ENCODE data around the gene IKZF2. TPM values are rescaled to one million over a fixed set of nuclear protein-coding genes. Genes with fewer than 3 reads are reported as not detected.

The IKZF2 gene
- total and polyA plus RNA-seq, 10 of the 15 experiments (the other 5 are each of a cell fraction or from before 2014, with no cell fraction given), result 15.2 to 266 (median 87.2) TPM

- TF ChIP-seq IRF5 (IDR thresholded peaks at IDR 0.05; ENCODE audit: borderline replicate concordance) (no peak), TCF12 (IDR thresholded peaks at IDR 0.05; ENCODE audit: low read depth, low read length) (no peak), MXI1 (IDR thresholded peaks at IDR 0.05; ENCODE audit: low read depth, low read length) (no peak)
Observed at GRCh38 chr2:213187833-213188532, 36.6 kb upstream of the IKZF2 start (continued).

DNA sequence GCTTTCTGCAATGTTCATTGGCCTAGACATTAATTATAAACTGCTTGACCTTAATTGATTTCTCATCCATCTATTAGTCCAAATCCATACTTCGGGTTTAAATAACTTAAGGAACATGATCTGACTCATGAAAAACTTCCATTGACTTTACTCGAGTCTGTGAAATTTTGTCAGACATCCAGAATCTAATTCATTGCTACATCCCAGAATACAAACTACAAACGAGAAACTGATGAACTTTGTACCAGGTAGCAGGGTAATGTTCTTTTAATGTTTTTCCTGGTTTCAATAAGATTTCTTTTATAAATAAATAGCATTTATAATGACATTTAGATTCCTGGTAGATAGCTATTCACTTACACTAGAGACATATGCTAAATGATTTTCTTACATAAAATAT is 36.0 kb upstream of the IKZF2 start:
- Histone ChIP-seq H3K9ac (ENCODE audit: control insufficient read depth, insufficient read depth, low read length) (no peak overlapping the region), H4K20me1 (ENCODE audit: control insufficient read depth, insufficient read depth) (no peaks in the 10 kb centered on the region), H3K4me3 (no peak overlapping the region), H3K4me2 (ENCODE audit: control insufficient read depth, insufficient read depth) (no peak overlapping the region), H3K36me3 (ENCODE audit: control insufficient read depth in 2 of 2, insufficient read depth in 2 of 2, low read length in 1 of 2) (no peaks in the 10 kb centered on the region), H2AFZ (ENCODE audit: control insufficient read depth, low read depth, low read length) (no peak overlapping the region), H3K27me3 (replicated peaks in 1 of 2; ENCODE audit: control insufficient read depth in 2 of 2, insufficient read depth in 2 of 2, low read length in 1 of 2) (no peaks in the 10 kb centered on the region), H3K27ac (ENCODE audit: control insufficient read depth, insufficient read depth) (no peak overlapping the region), H3K9me3 (replicated peaks; ENCODE audit: control insufficient read depth, insufficient read depth, low read length) (peaks cover 3% of the 10 kb centered on the region), H3K79me2 (ENCODE audit: control insufficient read depth, insufficient read depth, low read length) (no peaks in the 10 kb centered on the region), H3K4me1 (ENCODE audit: control insufficient read depth, insufficient read depth, low read length) (peaks cover 13% of the 10 kb centered on the region)
- WGBS (ENCODE audit: insufficient coverage, insufficient replicate concordance, low lambda C conversion rate, missing lambda C conversion rate), result 95% methylated on average over 3 of the region's 3 CpGs
- in situ Hi-C loops (cut with MboI), result no loop called here
- DNase-seq (ENCODE audit: low read depth, low spot score) (no peak), ATAC-seq (no peak), FAIRE-seq (no peak)
- TF ChIP-seq GABPA (IDR thresholded peaks at IDR 0.05; ENCODE audit: low read depth), result no peak
- TF ChIP-seq, protein P1, sequence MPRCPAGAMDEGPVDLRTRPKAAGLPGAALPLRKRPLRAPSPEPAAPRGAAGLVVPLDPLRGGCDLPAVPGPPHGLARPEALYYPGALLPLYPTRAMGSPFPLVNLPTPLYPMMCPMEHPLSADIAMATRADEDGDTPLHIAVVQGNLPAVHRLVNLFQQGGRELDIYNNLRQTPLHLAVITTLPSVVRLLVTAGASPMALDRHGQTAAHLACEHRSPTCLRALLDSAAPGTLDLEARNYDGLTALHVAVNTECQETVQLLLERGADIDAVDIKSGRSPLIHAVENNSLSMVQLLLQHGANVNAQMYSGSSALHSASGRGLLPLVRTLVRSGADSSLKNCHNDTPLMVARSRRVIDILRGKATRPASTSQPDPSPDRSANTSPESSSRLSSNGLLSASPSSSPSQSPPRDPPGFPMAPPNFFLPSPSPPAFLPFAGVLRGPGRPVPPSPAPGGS (IDR thresholded peaks at IDR 0.05; ENCODE audit: borderline replicate concordance, insufficient read depth, low read depth, low read length, poor library complexity, severe bottlenecking), result no peak
- TF ChIP-seq ZNF687 (IDR thresholded peaks at IDR 0.05), result no peak
- TF ChIP-seq PAX5 (IDR thresholded peaks at IDR 0.05; ENCODE audit: borderline replicate concordance, low read depth, low read length), result no peak
- no peak for TF ChIP-seq FOXK2 (IDR thresholded peaks at IDR 0.05)
- TF ChIP-seq E2F4 (IDR thresholded peaks at IDR 0.05; ENCODE audit: low read depth, low read length), result no peak
- no TSS peak for BruUV-seq (replicated peaks)
- CTCF ChIA-PET, result interaction anchor here (1.0 to 1.2 kb wide), 3 partner anchors 22 to 59 kb away, joined by 3 to 4 read pairs (median 3); no protein-coding TSS in a partner anchor
- SMC1A ChIA-PET (ENCODE audit: uncharacterized antibody, unreplicated experiment), result interaction anchor here (1.2 to 3.9 kb wide), 7 partner anchors 11 to 39 kb away, joined by 3 to 29 read pairs (median 15); no protein-coding TSS in a partner anchor
- intact Hi-C loops (cut with micrococcal nuclease; ENCODE audit: unreplicated experiment), result loop anchor here (5.0 kb wide), 1 partner anchor 45 kb away; no protein-coding TSS in a partner anchor
- RAD21 ChIA-PET (ENCODE audit: unreplicated experiment), result interaction anchor here (0.8 to 2.7 kb wide), 4 partner anchors 12 to 23 kb away, joined by 3 to 11 read pairs (median 4); no protein-coding TSS in a partner anchor
- POLR2A ChIA-PET, result interaction anchor here (0.8 to 2.9 kb wide), 4 partner anchors 15 to 39 kb away, joined by 3 to 14 read pairs (median 5); no protein-coding TSS in a partner anchor

Data from GM12878 (cell line).